ENCODE data around the gene FBXL20.
A peak's percentile ranks its signal among the peaks of the same experiment; 100 is the strongest.
"Not testable (repeated sequence)": the region's sequence is repeated elsewhere in the genome, so short reads cannot be mapped to it uniquely, and the experiment has no call there.

FBXL20 gene

DNA sequence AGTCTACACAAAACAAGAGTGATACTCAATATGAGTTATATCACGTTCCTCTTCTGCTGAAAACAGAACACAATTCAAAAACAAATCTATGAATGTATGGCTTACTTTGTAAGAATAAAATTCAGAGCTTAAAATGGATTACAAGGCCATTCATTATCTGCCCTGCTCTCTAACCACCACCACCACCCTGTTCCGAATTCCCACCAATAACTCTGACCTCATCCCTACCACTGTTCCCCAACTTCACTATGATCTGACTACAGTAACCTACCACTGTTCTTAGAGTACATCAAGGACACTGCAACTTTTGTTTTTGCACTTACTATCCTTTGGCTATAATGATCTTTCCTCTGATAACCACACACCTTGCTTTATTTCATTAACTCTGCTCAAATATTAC, 21.3 kb downstream of the FBXL20 start:
- DNase-seq, result no peak

DNA sequence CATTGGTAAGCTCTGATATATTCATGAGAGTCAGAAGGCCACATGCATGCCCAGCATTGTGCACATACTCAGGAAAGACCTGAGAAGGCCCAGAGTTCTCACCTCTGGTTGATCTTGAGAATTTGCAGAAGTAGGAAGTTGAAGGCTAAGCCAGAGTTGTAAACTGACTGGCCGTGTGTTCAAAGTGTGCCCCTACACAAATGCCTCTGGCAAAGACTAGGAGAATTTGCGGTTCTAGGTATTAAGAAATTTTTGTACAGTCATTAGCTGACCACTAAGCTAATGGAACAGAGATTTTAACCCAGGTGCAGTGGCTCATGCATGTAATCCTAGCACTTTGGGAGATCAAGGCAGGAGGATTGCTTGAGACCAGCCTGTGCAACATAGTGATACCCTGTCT, 25.0 kb downstream of the FBXL20 start:
- no peak for DNase-seq

DNA sequence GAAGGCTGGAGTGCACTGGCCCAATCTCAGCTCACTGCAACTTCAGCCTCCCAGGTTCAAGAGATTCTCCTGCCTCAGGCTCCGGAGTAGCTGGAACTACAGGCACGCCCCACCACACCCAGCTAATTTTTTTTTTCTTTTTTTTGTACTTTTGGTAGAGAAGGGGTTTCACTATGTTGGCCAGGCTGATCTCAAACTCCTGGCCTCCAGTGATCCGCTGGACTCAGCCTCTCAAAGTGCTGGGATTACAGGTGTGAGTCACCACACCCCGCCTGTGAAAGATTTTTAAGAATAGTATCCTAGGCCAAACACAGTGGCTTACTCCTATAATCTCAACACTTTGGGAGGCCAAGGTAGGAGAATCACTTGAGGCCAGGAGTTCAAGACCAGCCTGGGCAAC, 33.6 kb downstream of the FBXL20 start:
- not testable (repeated sequence) for DNase-seq

DNA sequence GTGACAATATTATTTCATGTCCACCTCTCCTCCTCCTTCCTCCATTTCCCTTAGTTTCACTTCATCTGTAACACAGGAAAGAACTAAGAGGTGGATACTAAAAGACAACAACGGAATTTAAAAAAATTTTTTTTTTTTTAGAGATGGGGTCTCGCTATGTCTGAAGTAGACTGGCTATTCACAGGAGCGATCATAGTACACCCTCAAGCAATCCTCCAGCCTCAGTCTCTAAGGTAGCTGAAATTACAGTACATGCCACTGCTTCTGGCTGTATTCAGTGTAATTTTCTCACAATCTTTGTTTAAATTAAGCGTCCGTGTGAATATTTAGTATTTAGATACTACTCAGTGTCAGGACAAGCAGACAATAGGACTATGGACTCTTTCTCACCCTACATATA, 35.6 kb downstream of the FBXL20 start:
- DNase-seq, result no peak

DNA sequence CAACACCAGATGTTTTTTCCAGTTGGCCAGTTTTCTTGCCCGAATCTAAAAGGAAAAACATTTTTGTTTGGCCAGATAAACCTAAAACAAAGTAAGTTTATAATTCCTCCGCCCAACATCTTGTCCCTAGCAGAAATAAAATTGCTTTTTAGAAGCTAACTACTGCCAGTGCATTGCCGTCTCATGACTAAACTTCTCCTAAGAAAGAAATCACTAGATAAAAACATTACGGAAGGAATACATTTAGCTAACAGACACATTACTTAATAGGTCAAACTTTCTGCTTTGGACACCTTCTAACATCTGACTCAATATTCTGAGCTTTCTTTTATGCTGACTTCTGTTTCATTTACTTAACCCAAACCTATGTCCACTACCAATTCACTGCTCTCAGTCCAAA, 36.2 kb downstream of the FBXL20 start:
- DNase-seq, result peak; percentile 6

DNA sequence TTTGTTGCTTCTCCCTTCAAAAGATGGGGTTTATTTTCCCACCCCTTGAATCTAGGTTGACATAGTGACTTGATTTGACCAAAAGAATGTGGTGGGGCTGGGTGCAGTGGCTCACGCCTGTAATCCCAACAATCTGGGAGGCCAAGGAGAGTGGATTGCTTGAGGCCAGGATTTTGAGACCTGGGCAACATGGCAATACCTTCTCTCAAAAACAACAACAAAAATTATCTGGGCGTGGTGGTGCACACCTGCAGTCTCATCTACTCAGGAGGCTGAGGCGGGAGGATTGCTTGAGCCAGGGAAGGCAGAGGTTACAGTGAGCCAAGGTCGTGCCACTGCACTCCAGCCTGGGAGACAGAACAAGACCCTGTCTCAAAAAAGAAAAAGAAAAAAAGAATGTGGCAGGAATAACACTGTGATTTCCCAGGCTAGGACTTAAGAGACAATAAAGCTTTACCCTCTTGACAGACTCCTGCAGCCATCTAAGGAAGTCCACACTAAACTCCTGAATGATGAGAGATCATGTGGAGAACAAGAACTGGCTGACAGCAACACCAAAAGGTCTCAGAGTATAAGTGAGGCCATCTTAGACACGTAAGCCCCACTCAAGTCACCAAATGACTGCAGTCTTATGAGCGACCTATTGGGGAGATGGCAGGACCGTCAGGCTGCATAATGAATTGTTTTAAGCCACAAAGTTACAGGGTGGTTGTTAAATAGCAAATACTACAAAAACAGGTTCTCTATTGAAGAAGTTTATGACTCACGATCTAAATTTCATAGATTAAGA, 37.0 kb downstream of the FBXL20 start:
- DNase-seq, result no peak

- no peak for DNase-seq
Measured at GRCh38 chr17:39361064-39361463, 40.4 kb downstream of the FBXL20 start.

- no peak for DNase-seq
Measured at GRCh38 chr17:39360537-39360936, 40.9 kb downstream of the FBXL20 start.

DNA sequence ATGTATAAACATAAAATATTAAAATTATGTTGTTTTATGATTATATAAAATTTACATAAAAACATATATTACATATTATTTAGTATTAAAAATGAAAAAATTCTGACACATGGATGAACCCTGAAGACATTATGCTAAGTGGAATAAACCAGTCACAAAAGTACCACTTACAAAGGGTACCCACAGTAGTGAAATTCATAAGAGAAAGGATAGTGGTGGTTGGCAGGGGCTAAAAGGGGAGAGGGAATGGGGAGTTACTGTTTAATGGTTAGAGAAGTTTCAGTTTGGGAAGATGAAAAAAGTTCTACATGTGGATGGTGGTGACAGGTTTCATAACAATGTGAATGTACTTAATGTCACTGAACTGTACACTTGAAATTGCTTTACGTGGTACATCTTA, 41.4 kb downstream of the FBXL20 start:
- no peak for DNase-seq

DNA sequence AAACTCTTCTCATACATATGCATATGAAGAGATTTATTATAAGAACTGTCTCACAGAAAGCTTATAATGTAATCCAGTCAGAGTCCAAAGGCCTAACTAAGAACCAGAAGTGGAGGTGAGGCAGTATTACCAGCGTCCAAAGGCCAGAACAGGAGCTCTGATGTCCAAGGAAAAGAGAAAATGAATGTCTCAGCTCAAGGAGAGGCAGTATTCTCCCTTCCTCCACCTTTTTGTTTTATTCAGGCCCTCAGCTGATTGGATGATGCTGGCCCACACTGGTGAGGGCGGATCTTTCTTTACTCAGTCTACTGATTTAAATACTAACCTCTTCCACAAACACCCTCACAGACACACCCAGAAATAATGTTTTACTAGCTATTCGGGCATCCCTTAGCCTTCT, 43.4 kb downstream of the FBXL20 start:
- no peak for DNase-seq

DNA sequence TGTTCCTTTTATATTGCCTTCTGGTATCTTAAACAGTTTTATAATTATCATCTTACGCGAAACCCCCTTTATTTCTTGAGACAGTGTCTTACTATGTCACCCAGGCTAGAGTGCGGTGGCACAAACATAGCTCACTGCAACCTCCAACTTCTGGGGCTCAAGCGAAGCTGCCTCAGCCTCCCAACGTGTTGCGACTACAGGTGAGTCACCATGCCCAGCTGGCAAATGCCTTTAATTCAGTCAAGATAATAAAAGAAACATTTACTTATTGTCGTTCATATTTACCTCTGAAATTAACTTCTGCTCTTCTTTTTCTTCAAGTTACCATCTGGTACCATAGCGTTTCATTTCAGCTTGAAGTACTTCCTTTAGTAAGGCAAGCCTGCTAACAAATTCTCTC, 43.9 kb downstream of the FBXL20 start:
- no peak for DNase-seq

DNA sequence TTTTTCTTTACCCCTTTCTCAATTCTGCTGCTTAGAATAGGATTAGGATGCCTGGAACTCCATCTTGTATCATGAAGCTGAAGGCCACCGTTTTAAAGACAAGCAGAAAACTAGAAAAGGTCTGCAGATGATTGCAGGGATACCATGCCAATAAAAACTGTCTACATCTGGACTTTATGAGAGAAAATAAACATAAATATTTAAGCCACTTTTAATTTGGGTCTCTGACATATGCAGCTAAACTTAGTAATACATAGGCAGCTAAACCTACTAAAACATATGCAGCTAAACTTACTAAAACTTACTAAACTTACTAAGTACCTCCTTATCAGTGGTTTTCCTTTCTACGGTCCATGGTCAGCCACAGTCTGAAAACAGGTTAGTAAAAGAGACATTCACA, 48.4 kb downstream of the FBXL20 start:
- DNase-seq, result no peak

- DNase-seq, result no peak
Measured at GRCh38 chr17:39352511-39352910, 48.9 kb downstream of the FBXL20 start.

DNA sequence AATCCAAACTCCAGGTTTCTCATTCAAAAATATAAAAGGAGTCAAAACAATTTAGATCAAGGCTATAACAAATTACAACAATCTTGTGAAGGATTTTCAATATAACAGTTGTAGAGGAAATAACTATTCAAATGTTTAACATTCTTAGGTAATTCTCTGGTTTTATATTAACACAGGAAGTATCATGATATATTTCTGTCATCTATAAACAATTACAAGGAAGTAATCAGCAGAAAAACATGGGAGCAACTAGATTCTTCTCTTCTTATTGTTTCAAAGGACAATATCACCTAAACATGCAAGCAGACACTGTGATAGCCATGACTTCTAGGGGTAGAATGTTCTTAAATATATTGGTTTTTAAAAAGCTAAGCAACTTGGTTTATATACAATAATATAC, 49.9 kb downstream of the FBXL20 start:
- DNase-seq, result no peak

DNA sequence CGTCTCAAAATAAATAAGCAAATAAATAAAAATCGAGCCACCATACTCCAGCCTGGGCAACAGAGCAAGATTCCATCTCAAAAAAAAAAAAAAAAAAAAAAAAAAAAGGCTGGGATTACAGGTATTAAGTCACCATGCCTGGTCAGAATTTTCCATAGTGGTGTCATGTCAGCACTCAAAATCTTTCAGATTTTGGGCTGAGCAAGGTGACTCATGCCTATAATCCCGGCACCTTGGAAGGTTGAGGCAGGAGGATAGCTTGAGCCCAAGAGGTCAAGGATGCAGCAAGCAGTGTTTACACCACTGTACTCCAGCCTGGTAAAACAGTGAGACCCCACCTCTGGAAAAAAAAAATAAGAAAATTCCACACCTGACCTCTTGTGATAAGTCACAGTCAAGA, 52.2 kb downstream of the FBXL20 start:
- no peak for DNase-seq

DNA sequence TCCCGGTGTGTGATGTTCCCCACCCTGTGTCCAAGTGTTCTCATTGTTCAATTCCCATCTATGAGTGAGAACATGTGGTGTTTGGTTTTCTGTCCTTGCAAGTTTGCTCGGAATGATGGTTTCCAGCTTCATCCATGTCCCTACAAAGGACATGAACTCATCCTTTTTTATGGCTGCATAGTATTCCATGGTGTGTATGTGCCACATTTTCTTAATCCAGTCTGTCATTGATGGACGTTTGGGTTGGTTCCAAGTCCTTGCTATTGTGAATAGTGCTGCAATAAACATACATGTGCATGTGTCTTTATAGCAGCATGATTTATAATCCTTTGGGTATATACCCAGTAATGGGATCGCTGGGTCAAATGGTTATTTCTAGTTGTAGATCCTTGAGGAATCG, 54.6 kb downstream of the FBXL20 start:
- not testable (repeated sequence) for DNase-seq

DNA sequence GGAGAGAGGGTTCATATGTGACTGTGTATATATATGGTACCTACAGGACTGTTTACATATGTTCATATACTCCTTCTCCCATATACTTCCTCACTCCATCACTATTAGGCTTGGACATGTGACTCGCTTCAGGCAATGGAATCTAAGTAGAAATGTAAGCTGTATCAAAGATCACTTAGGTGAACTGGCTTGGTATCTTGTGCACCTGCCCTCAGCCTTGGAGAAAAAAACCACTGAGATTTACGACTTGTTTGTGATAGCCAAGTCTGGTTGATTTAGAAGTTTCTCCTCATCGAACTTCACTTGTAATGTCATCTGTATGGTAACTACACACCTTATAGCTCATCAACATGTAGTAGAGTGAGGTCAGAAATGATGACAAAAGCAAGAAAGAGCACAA, 59.9 kb downstream of the FBXL20 start:
- no peak for DNase-seq

GRCh38 chr17:39340731-39341130, 60.7 kb downstream of the FBXL20 start:
- no peak for DNase-seq

GRCh38 chr17:39339272-39339671, 62.2 kb downstream of the FBXL20 start:
- no peak for DNase-seq

DNA sequence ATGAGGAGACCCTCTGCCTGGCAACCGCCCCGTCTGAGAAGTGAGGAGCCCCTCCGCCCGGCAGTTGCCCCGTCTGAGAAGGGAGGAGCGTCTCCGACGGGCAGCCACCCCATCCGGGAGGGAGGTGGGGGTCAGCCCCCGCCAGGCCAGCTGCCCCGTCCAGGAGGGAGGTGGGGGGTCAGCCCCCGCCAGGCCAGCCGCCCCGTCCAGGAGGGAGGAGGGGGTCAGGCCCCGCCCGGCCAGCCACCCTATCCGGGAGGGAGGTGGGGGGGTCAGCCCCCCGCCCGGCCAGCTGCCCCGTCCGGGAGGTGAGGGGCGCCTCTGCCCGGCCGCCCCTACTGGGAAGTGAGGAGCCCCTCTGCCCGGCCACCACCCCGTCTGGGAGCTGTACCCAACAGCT, 63.8 kb downstream of the FBXL20 start:
- DNase-seq, result not testable (repeated sequence)

- peak; percentile 8 for DNase-seq
Measured at GRCh38 chr17:39335704-39336223, 65.7 kb downstream of the FBXL20 start.

GRCh38 chr17:39334008-39334744, 67.2 kb downstream of the FBXL20 start:
- DNase-seq, result not testable (repeated sequence)

DNA sequence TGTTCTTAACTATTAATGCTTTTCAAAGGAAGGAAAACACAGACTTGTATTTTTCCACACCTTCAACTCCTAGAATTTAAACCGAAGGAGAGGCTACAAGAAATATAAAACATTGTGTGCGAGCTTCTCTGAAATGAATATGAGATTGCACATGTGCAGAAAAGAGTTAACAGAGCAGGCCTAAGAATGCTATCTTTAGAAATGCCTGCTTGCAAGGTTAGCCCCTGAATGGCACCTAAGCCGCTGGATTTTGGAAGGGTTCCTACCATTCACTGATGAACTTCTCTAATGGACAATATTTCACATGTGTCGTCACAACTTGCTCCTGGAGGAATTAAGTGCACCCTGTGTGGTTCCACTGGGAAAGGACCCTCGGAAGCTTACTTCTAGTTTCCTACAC, 69.3 kb downstream of the FBXL20 start:
- no peak for DNase-seq

DNA sequence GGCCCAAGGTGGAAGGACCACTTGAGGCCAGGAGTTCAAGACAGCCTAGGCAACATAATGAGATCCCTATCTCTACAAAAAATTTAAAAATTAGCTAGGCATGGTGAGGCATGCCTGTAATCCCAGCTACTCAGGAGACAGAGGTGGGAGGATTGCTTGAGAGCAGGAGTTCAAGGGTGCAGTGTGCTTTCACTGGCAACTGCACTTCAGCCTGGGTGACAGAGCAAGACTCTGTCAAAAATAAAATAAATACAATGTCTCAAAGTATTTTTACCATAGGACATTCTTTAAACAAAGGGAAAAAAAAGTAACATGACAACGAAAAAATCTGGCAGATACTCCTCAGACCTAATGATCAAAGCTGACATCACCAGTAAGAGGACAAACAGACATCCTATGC, 72.6 kb downstream of the FBXL20 start:
- DNase-seq, result no peak
